Cardiac muscle cell (in vitro differentiated cells and primary cell): Measurements from ENCODE around the gene FUZ. TPM values are rescaled to one million over a fixed set of nuclear protein-coding genes. Genes with fewer than 3 reads are reported as not detected.

ENCODE experiments used
- DNase-seq, 2 donors: peaks; one replicate each; pipeline versions ENCODE4 v3.0.0 to v3.0.0-alpha.2; 2010 to 2017; ENCODE audit warnings: low read depth in 1 of 2, low spot score in 1 of 2
- H3K27ac ChIP-seq: fragments of 200-600 bp; sonication (generic); 2 replicates; pipeline ENCODE4 v1.5.1; 2016
- H3K27me3 ChIP-seq: fragments of 200-600 bp; sonication (generic); 2 replicates; pipeline ENCODE4 v1.6.0; 2016; ENCODE audit warnings: control low read depth
- H3K36me3 ChIP-seq: fragments of 200-600 bp; sonication (generic); 2 replicates; pipeline ENCODE4 v1.5.1; 2016; ENCODE audit warnings: control low read depth
- H3K4me1 ChIP-seq: fragments of 200-600 bp; sonication (generic); 2 replicates; pipeline ENCODE4 v1.8.1; 2017; ENCODE audit warnings: low read depth, mild to moderate bottlenecking, mixed run types
- H3K4me3 ChIP-seq: fragments of 200-600 bp; sonication (generic); 2 replicates; pipeline ENCODE4 v1.5.1; 2016; ENCODE audit warnings: mild to moderate bottlenecking
- H3K9me3 ChIP-seq: fragments of 200-600 bp; sonication (generic); 2 replicates; pipeline ENCODE4 v1.5.1; 2017; ENCODE audit warnings: low read depth, mild to moderate bottlenecking, control low read depth
- CTCF ChIP-seq: IDR thresholded peaks from 2 replicates; pipeline ENCODE4 v1.5.1; 2012; ENCODE audit warnings: low read depth, mild to moderate bottlenecking, low read length
- polyA plus RNA-seq: library from polyadenylated mRNA; unstranded; fragments of >200 nt; fragmentation: Nextera tagmentation; extraction: Ambion mirVana; gene quantifications from 2 replicates; pipeline ENCODE4 v1.2.1, GENCODE V29; 2016
- total RNA-seq: library from RNA; depleted of rRNA; stranded (reverse); fragments of >200 nt; gene quantifications from 2 replicates; pipeline ENCODE4 v1.2.3, GENCODE V29; 2016

Gene FUZ
- total and polyA plus RNA-seq, 2 experiments from 2014 or later, result 39.0 to 60.8 TPM

- Histone ChIP-seq H3K36me3 (no peaks in the 10 kb centered on the region), H3K27me3 (no peaks in the 10 kb centered on the region), H3K9me3 (no peaks in the 10 kb centered on the region), H3K4me3 (no peak overlapping the region), H3K27ac (no peak overlapping the region), H3K4me1 (peaks cover 10% of the 10 kb centered on the region)
- TF ChIP-seq CTCF, result no peak
- DNase-seq, result no peak
Measured at GRCh38 chr19:49848938-49849337, 35.8 kb upstream of the FUZ start.

GRCh38 chr19:49847731-49848696 lies 34.9 kb upstream of the FUZ start:
- no peak for TF ChIP-seq CTCF
- Histone ChIP-seq H3K27me3 (no peaks in the 10 kb centered on the region), H3K27ac (no peak overlapping the region), H3K4me1 (peaks cover 10% of the 10 kb centered on the region), H3K9me3 (no peaks in the 10 kb centered on the region), H3K36me3 (no peaks in the 10 kb centered on the region), H3K4me3 (no peak overlapping the region)
- DNase-seq, result peak in 1 of 2 donors; percentile 90

DNA sequence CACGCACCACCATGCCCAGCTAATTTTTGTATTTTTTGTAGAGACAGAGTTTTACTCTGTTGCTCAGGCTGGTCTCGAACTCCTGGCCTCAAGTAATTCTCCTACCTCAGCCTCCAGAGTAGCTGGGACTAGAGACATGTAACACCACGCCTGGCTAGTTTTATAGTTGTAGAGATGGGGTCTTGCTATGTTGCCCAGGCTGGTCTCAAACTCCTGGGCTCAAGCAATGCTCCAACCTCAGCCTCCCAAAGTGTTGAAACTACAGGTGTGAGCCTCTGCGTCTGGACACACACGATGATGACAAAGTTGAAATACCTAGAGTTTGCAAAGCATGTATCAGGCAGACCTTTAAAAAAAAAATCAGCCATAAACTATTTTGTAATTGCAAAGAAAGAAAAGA lies 33.3 kb upstream of the FUZ start:
- H3K36me3 ChIP-seq, result no peaks in the 10 kb centered on the region
- H3K4me3 ChIP-seq, result no peak overlapping the region
- no peak for DNase-seq
- no peak for TF ChIP-seq CTCF
- no peaks in the 10 kb centered on the region for H3K9me3 ChIP-seq
- no peaks in the 10 kb centered on the region for H3K27me3 ChIP-seq
- H3K4me1 ChIP-seq, result no peaks in the 10 kb centered on the region
- H3K27ac ChIP-seq, result no peak overlapping the region

- no peaks in the 10 kb centered on the region for H3K9me3 ChIP-seq
- no peak for DNase-seq
- no peaks in the 10 kb centered on the region for H3K27me3 ChIP-seq
- H3K4me1 ChIP-seq, result peaks cover 8% of the 10 kb centered on the region
- no peak for TF ChIP-seq CTCF
- no peaks in the 10 kb centered on the region for H3K36me3 ChIP-seq
- no peak overlapping the region for H3K4me3 ChIP-seq
- no peak overlapping the region for H3K27ac ChIP-seq
Measured at GRCh38 chr19:49845414-49845813, 32.3 kb upstream of the FUZ start.

GRCh38 chr19:49844138-49845095 lies 31.3 kb upstream of the FUZ start:
- TF ChIP-seq CTCF, result no peak
- DNase-seq, result no peak
- Histone ChIP-seq H3K4me3 (no peak overlapping the region), H3K27ac (no peak overlapping the region), H3K4me1 (peaks cover 18% of the 10 kb centered on the region), H3K27me3 (no peaks in the 10 kb centered on the region), H3K9me3 (no peaks in the 10 kb centered on the region), H3K36me3 (no peaks in the 10 kb centered on the region)
